ENCODE data around the gene MECP2.

Gene MECP2

GRCh38 chrX:154013614-154014360 is 83.7 kb downstream of the MECP2 start:
- Histone ChIP-seq H3K27ac (no peak overlapping the region), H3K4me3 (no peak overlapping the region)
- no peak for DNase-seq (ENCODE audit: low spot score)
- peak; percentile 92 for TF ChIP-seq CTCF (IDR thresholded peaks at IDR 0.05)

GRCh38 chrX:154013001-154013421 is 84.5 kb downstream of the MECP2 start:
- no peak for DNase-seq (ENCODE audit: low spot score)
- TF ChIP-seq CTCF (IDR thresholded peaks at IDR 0.05), result no peak
- Histone ChIP-seq H3K27ac (peak overlapping the region in 1 of 2 donors; percentile 22), H3K4me3 (no peak overlapping the region)

GRCh38 chrX:154012336-154012991 is 85.1 kb downstream of the MECP2 start:
- DNase-seq (ENCODE audit: low spot score), result no peak
- Histone ChIP-seq H3K27ac (peak overlapping the region in 1 of 2 donors; percentile 22), H3K4me3 (no peak overlapping the region)
- TF ChIP-seq CTCF (IDR thresholded peaks at IDR 0.05), result no peak

- DNase-seq (ENCODE audit: low spot score), result no peak
- H3K27ac ChIP-seq, result no peak overlapping the region
- no peak for TF ChIP-seq CTCF (IDR thresholded peaks at IDR 0.05)
- no peak overlapping the region for H3K4me3 ChIP-seq
Measured at GRCh38 chrX:154011376-154012335, 85.9 kb downstream of the MECP2 start.

GRCh38 chrX:154010330-154011087 is 87.0 kb downstream of the MECP2 start:
- no peak for TF ChIP-seq CTCF (IDR thresholded peaks at IDR 0.05)
- no peak overlapping the region for H3K27ac ChIP-seq
- no peak overlapping the region for H3K4me3 ChIP-seq
- DNase-seq (ENCODE audit: low spot score), result no peak

- Histone ChIP-seq H3K4me3 (no peak overlapping the region), H3K27ac (no peak overlapping the region)
- TF ChIP-seq CTCF (IDR thresholded peaks at IDR 0.05), result no peak
- no peak for DNase-seq (ENCODE audit: low spot score)
Measured at GRCh38 chrX:154008521-154008920, 89.0 kb downstream of the MECP2 start.
